ENCODE data around the gene FCN3. TPM values are rescaled to one million over a fixed set of nuclear protein-coding genes. Genes with fewer than 3 reads are reported as not detected.

FCN3 gene
- total RNA-seq, 1 donor from 2014 or later = 32.2 TPM

GRCh38 chr1:27363766-27364695 is 10.6 kb downstream of the FCN3 start:
- no peak for DNase-seq (ENCODE audit: low spot score)
- intact Hi-C loops (cut with DNase I) = no loop called here

GRCh38 chr1:27361553-27361952 is 13.1 kb downstream of the FCN3 start:
- DNase-seq (ENCODE audit: low spot score) = no peak
- intact Hi-C loops (cut with DNase I) = no loop called here

GRCh38 chr1:27361044-27361402 is 13.6 kb downstream of the FCN3 start:
- DNase-seq (ENCODE audit: low spot score) = no peak
- intact Hi-C loops (cut with DNase I) = no loop called here

GRCh38 chr1:27360159-27361043 is 14.2 kb downstream of the FCN3 start:
- intact Hi-C loops (cut with DNase I) = no loop called here
- no peak for DNase-seq (ENCODE audit: low spot score)

GRCh38 chr1:27359822-27360158 is 14.8 kb downstream of the FCN3 start:
- no peak for DNase-seq (ENCODE audit: low spot score)
- intact Hi-C loops (cut with DNase I) = loop anchor here (5.0 kb wide), 1 partner anchor 33 kb away; the partner anchor contains the start of gene GPR3

- intact Hi-C loops (cut with DNase I) = loop anchor here (5.0 kb wide), 1 partner anchor 33 kb away; the partner anchor contains the start of gene GPR3
These were observed 15.7 kb downstream of the FCN3 start for GRCh38 chr1:27358928-27359313.

GRCh38 chr1:27358038-27358927 is 16.3 kb downstream of the FCN3 start:
- intact Hi-C loops (cut with DNase I) = loop anchor here (5.0 kb wide), 1 partner anchor 34 kb away; the partner anchor contains the start of gene GPR3
- no peak for DNase-seq (ENCODE audit: low spot score)

More at GRCh38 chr1:27358928-27359313, 15.7 kb downstream of the FCN3 start:
- no peak for DNase-seq (ENCODE audit: low spot score)

GRCh38 chr1:27357281-27358037 is 17.2 kb downstream of the FCN3 start:
- DNase-seq (ENCODE audit: low spot score) = peak; percentile 92
- intact Hi-C loops (cut with DNase I) = loop anchor here (5.0 kb wide), 1 partner anchor 35 kb away; the partner anchor contains the start of gene GPR3

- intact Hi-C loops (cut with DNase I) = loop anchor here (5.0 kb wide), 1 partner anchor 36 kb away; the partner anchor contains the start of gene GPR3
- DNase-seq (ENCODE audit: low spot score) = no peak
These were observed 17.9 kb downstream of the FCN3 start for GRCh38 chr1:27356619-27357280.

- no peak for DNase-seq (ENCODE audit: low spot score)
- intact Hi-C loops (cut with DNase I) = loop anchor here (5.0 kb wide), 1 partner anchor 36 kb away; the partner anchor contains the start of gene GPR3
These were observed 18.4 kb downstream of the FCN3 start for GRCh38 chr1:27356277-27356618.

GRCh38 chr1:27355683-27356082 is 18.9 kb downstream of the FCN3 start:
- intact Hi-C loops (cut with DNase I) = loop anchor here (5.0 kb wide), 1 partner anchor 37 kb away; the partner anchor contains the start of gene GPR3
- no peak for DNase-seq (ENCODE audit: low spot score)

GRCh38 chr1:27353629-27354028 is 21.0 kb downstream of the FCN3 start:
- no peak for DNase-seq (ENCODE audit: low spot score)
- intact Hi-C loops (cut with DNase I) = no loop called here

GRCh38 chr1:27353166-27353565 is 21.5 kb downstream of the FCN3 start:
- DNase-seq (ENCODE audit: low spot score) = no peak
- intact Hi-C loops (cut with DNase I) = no loop called here

GRCh38 chr1:27351541-27352107 is 23.0 kb downstream of the FCN3 start:
- DNase-seq (ENCODE audit: low spot score) = no peak
- intact Hi-C loops (cut with DNase I) = no loop called here

GRCh38 chr1:27350663-27351540 is 23.7 kb downstream of the FCN3 start:
- DNase-seq (ENCODE audit: low spot score) = no peak
- intact Hi-C loops (cut with DNase I) = no loop called here

- DNase-seq (ENCODE audit: low spot score) = no peak
- intact Hi-C loops (cut with DNase I) = no loop called here
These were observed 24.6 kb downstream of the FCN3 start for GRCh38 chr1:27349784-27350662.
